Dendritic cell treated with granulocyte-macrophage colony-stimulating factor and Interleukin-4, amounts not matched to agents 40 ng/mL and 50 ng/mL, for 4 days (primary cell): ENCODE results near the gene ALDH3B2.

ENCODE experiments used
- H3K27ac Mint-ChIP-seq: one replicate; pipeline ENCODE4 v1.8.0; 2022; ENCODE audit warnings: mild to moderate bottlenecking, mixed read lengths
- H3K27me3 Mint-ChIP-seq: one replicate; pipeline ENCODE4 v1.8.0; 2022; ENCODE audit warnings: mild to moderate bottlenecking, mixed read lengths
- H3K36me3 Mint-ChIP-seq: one replicate; pipeline ENCODE4 v1.8.0; 2022; ENCODE audit warnings: low read depth, mixed read lengths
- H3K4me1 Mint-ChIP-seq: one replicate; pipeline ENCODE4 v1.8.0; 2022; ENCODE audit warnings: low read depth, mixed read lengths
- H3K4me3 Mint-ChIP-seq: one replicate; pipeline ENCODE4 v1.8.0; 2022; ENCODE audit warnings: mild to moderate bottlenecking, moderate library complexity, mixed read lengths
- H3K9me3 Mint-ChIP-seq: one replicate; pipeline ENCODE4 v1.8.0; 2022; ENCODE audit warnings: mixed read lengths
- intact Hi-C: fragments of 100-400 bp; cut with micrococcal nuclease; formaldehyde crosslinking; loops from one replicate; pipeline ENCODE4 v1.15.0; 2022

ALDH3B2 gene

DNA sequence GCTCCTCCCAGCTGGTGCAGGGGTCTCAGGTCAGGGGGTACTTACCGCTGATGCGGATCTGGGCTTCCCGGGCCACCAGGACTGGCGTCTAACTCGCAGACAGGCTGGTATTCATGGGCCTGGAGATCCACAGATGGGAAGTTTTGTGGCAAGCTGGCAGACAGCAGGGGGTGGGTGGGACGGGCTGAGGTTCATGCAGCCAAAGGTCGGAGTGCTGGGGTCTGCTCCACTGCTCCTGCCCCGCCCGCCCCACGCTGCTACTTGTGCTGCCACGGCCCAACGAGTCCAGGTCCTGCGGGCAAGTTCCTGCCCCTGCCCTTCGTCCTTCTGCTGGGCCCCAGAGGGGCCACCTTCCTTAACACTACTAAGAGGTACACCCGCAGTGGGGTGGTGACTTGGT is 27.0 kb downstream of the ALDH3B2 start:
- peaks cover 46% of the 10 kb centered on the region for H3K27me3 Mint-ChIP-seq
- peaks cover 7% of the 10 kb centered on the region for H3K9me3 Mint-ChIP-seq
- peak overlapping the region; percentile 27 for H3K27ac Mint-ChIP-seq
- intact Hi-C loops = loop anchor here (10.0 kb wide), 1 partner anchor 57 kb away; no protein-coding TSS in a partner anchor
- peaks cover 49% of the 10 kb centered on the region for H3K4me1 Mint-ChIP-seq
- no peaks in the 10 kb centered on the region for H3K36me3 Mint-ChIP-seq
- no peak overlapping the region for H3K4me3 Mint-ChIP-seq

DNA sequence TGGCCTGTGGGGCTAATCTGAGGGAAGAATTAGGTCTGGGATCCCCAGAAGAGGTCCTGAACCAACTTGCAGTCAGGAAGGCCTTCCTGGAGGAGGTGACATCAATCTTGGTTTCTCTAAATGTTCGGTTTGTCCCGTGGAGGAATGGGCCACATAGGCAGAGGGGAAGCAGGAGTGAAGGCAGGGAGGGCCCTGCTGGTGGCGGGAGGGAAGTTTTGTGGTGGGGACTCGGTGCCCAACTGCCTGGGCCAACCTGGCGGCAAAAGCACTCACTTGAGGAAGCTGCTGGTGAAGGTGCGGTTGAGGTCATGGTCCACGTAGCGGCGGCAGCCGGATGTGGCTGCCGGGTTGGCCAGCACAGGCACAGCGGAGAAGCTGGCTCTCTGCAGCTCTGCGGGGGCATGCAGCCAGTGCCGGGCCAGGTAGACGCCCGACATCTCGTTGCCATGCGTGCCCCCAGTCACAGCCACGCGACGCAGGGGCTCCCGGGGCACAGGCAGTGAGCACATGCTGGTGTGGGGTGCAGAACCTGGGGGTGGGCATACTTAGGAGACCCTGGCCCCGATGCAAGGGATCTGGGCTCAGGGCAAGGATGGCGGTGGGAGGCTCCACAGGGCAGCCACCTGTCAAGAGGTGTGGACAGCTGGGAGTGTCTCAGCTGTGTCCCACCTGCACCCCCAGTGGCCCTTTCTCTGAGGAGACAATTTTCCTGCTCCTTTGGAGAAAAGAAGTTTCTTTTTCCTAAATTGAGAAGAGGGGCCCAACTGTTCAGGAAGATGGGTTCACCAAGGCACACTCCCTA is 27.7 kb downstream of the ALDH3B2 start:
- intact Hi-C loops = loop anchor here (10.0 kb wide), 1 partner anchor 58 kb away; no protein-coding TSS in a partner anchor
- no peak overlapping the region for H3K4me3 Mint-ChIP-seq
- H3K27me3 Mint-ChIP-seq = peaks cover 46% of the 10 kb centered on the region
- no peak overlapping the region for H3K27ac Mint-ChIP-seq
- H3K36me3 Mint-ChIP-seq = no peaks in the 10 kb centered on the region
- H3K4me1 Mint-ChIP-seq = peaks cover 53% of the 10 kb centered on the region
- peaks cover 7% of the 10 kb centered on the region for H3K9me3 Mint-ChIP-seq

DNA sequence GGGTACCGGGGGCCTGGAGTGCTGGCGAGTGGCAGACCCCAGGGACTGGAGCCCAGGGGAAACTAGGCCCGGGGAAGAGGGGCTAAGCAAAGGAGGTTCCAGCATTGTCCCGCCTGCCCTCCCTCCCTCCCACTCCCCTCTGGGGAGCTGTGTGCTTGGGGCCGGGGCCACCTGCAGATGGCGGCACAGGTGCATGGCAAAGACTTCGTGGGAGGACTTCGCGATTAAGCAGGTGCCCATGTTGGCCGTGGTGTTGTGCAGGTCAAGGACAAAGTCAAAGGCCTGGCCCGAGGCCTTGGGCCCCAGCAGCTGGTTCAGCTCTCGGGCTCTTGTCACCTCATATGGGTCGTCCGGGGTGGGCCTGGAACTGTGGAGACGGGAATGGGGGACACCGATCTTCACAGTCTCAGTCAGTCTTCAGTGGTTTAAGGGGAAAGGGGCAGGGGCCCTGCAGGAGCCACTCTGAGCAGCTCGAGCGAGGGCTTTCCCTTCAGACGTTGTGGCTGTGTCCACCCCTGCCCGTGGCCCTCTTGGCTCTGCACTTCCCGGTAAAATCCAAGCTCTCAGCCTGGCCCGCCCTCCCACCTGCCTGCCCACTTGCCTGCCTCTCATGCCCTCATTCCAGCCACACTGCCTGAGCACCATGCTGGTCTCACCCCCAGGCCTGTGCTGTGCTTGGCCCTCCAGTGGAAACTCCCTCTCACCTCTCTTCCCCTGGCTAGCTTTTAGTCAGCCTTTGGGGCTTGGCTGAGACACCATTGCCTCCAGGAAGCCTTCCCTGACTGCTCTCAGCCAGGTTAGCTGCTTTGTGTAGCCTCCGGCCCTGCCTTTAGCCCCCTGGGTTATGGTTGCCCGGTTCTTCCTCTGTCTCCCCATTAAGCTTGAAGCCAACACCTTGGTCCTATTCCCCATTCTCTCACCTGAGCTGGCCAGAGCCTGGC is 28.6 kb downstream of the ALDH3B2 start:
- peaks cover 7% of the 10 kb centered on the region for H3K9me3 Mint-ChIP-seq
- intact Hi-C loops = loop anchor here (10.0 kb wide), 1 partner anchor 59 kb away; no protein-coding TSS in a partner anchor
- H3K36me3 Mint-ChIP-seq = no peaks in the 10 kb centered on the region
- peaks cover 52% of the 10 kb centered on the region for H3K4me1 Mint-ChIP-seq
- H3K27me3 Mint-ChIP-seq = peaks cover 47% of the 10 kb centered on the region
- no peak overlapping the region for H3K4me3 Mint-ChIP-seq
- no peak overlapping the region for H3K27ac Mint-ChIP-seq

DNA sequence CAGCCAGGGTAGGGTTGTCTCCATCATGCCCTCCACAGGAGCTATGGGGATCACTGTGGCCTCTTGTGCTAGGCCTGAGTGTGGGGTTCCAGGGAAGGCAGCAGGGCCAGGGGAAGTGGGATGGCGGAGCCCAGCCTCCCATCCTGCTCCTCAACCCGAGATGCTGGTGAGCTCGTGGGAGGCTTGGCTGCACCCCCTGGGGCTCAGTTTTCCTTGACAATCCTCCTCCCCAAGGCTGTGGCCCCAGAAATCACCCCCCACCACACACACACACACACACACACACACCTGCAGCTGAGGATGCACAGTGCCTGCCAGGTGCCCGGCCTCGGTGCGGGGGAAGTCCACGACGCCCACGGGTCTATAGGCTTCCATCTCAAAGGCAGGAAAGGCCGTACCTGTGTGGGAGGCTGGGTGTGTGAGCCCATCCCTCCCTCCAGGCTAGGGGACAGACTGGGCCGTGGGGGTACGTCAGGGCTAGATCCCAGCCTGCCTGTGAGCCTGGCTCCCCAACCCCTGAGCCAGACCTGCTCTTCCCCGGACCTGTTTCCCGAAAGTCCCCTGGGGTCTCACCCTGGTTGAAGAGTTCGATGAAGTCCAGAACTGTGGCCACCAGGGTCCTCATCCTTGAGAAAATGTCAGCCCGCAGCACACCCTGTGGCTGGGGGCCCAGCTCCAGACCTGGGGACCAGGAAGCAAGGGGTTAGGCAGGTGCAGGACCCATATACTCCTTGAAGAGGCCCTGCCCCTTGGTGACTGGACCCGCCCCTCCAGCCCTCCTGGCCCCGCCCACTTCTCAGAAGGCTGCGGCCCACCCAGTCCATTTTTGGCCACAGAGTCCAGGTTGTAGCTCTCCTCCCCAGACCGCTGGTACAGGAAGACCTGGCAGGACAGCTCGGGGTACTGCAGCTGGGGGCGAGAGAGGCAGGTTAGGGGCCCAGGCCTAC is 29.7 kb downstream of the ALDH3B2 start:
- intact Hi-C loops = loop anchor here (10.0 kb wide), 1 partner anchor 60 kb away; no protein-coding TSS in a partner anchor
- peaks cover 41% of the 10 kb centered on the region for H3K4me1 Mint-ChIP-seq
- H3K9me3 Mint-ChIP-seq = peaks cover 7% of the 10 kb centered on the region
- H3K27ac Mint-ChIP-seq = no peak overlapping the region
- H3K4me3 Mint-ChIP-seq = no peak overlapping the region
- H3K27me3 Mint-ChIP-seq = peaks cover 50% of the 10 kb centered on the region
- H3K36me3 Mint-ChIP-seq = no peaks in the 10 kb centered on the region

DNA sequence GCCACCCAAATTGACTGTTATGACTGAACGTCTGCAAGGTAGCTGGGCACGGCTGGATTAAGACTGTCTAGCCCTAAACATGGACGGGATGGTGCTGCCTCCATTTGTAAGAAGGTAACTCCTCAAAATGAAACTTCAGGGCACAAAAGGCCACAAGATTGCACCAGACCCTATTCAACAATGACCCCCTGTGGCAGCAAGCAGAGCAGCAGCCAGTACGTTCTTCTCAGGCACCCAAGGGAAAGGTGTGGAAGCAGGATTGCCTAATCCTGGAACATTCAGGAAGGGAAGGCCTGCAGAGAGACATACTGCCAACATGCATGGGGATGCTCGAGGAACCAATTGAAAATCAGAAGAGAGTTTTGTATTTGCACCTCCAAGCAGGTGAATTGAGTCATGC is 30.4 kb downstream of the ALDH3B2 start:
- no peak overlapping the region for H3K27ac Mint-ChIP-seq

DNA sequence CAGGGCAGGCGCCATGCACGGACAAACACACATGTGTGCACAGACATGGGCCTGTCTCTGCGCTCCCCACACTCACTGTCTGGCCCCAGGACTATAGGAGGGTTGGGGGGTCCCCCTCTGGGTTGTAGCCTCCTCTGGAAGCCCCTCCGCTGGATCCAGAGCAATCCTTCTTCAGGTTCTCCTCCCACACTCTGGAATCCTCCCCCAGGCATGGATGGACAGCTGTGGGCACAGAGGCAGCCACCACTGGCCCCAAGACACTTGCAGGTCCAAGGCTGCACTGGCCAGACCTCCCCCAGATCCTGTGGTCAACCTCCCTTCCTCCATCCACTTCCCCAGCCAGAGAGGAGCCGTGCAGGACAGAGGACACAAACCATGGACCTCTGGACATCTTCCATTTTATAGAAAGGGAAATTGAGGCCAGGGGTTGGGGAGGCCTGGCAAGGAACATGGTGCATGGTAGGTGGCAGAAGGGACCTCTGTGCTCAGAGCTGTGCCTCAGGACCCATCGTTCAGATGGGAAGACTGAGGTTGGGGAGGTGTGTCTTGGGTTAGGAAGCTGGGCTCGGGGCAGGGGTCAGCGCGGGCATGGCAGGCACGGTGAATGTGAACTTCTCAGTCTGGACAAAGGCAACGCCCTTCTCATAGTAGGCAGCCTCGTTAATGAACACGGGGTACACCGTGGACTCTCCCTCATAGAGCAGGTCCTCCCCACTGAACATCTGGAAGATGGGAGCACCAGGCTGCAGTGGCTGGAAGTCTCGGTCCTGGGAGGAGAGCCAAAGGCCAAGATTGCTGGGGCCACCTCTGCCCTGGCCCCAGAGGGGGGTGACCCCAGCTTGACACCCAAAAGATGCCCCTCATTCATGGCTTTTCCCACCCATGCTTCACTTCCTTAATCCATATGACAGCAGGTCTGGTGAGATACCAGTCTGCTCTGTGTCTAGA is 32.0 kb downstream of the ALDH3B2 start:
- peaks cover 33% of the 10 kb centered on the region for H3K27me3 Mint-ChIP-seq
- no peak overlapping the region for H3K4me3 Mint-ChIP-seq
- H3K4me1 Mint-ChIP-seq = peaks cover 20% of the 10 kb centered on the region
- intact Hi-C loops = loop anchor here (10.0 kb wide), 1 partner anchor 62 kb away; no protein-coding TSS in a partner anchor
- no peaks in the 10 kb centered on the region for H3K36me3 Mint-ChIP-seq
- H3K27ac Mint-ChIP-seq = no peak overlapping the region
- H3K9me3 Mint-ChIP-seq = peaks cover 7% of the 10 kb centered on the region

More for the DNA sequence above, 30.4 kb downstream of the ALDH3B2 start:
- peaks cover 34% of the 10 kb centered on the region for H3K4me1 Mint-ChIP-seq
- peaks cover 7% of the 10 kb centered on the region for H3K9me3 Mint-ChIP-seq
- no peak overlapping the region for H3K4me3 Mint-ChIP-seq
- H3K36me3 Mint-ChIP-seq = no peaks in the 10 kb centered on the region
- intact Hi-C loops = loop anchor here (10.0 kb wide), 1 partner anchor 61 kb away; no protein-coding TSS in a partner anchor
- H3K27me3 Mint-ChIP-seq = peaks cover 49% of the 10 kb centered on the region

DNA sequence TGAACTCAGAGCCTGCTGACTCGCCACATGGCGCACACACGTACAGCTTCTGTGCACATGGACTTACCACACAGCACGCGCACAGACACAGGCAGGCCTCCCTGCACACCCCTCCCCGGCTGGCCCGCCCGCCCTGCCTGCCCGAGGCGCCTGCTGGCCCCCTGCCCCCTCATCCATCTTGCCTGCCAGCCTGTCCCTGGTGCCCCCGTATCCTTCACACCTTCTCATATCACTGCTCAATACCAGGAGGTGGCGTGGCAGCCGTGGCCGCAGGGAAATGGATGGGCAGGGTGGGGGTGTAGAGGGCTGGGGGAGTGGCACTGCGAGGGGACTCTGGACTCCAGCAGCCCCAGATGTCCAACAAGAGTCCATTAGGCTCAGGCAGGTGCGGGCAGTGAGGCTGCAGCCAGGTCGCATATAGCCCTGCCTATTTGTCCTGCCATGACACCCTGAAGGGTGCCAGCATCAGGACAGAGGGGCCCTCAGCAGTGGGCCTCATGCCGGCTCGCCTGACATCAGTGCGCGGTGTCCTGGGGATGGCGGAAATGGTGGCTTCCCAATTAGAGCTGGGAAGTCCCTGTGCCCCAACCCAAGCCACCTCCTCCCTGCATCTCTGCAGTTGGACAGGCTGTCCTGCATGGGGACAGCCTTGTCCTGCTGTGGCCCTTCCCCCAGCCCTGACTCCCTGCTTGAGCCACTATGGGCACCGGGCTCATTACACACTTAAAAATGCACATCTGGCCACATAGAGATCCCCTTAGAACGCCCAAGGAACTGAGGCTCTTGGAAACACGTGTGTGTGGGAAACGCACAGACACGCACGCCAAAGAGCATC is 32.9 kb downstream of the ALDH3B2 start:
- Mint-ChIP-seq H3K4me3 (no peak overlapping the region), H3K36me3 (no peaks in the 10 kb centered on the region), H3K27ac (no peak overlapping the region), H3K9me3 (peaks cover 7% of the 10 kb centered on the region), H3K4me1 (peaks cover 18% of the 10 kb centered on the region), H3K27me3 (peaks cover 24% of the 10 kb centered on the region)
- intact Hi-C loops = loop anchor here (10.0 kb wide), 1 partner anchor 63 kb away; no protein-coding TSS in a partner anchor

DNA sequence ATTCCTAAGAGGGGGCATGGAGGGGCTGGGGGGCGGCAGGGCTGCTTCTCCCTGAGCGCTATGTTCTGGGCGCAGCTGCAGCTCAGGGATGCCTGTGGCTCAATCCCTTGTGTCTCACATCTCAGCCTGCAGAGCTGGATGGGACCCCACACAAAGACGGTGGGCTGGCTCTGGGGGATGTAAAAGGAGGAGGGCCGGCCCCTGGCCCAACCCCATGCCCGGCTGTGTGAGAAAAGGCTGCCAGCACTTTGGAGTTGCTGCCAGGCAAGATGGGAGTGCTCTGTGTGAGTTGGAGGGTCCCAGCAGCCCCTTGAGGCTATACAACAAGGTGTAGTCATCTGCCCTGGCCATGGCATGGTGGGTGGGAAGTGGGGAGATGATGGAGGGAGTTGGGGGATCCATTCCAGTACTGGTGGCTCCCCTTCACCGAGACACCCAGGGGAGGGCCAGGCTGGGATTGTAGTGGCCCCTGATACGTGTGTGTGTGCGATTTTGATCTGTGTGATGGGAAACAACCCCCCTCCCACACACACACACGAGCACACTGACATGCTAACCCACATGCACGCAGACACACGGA is 33.6 kb downstream of the ALDH3B2 start:
- H3K4me1 Mint-ChIP-seq = peaks cover 14% of the 10 kb centered on the region
- no peak overlapping the region for H3K4me3 Mint-ChIP-seq
- peaks cover 18% of the 10 kb centered on the region for H3K27me3 Mint-ChIP-seq
- intact Hi-C loops = loop anchor here (10.0 kb wide), 1 partner anchor 64 kb away; no protein-coding TSS in a partner anchor
- H3K27ac Mint-ChIP-seq = no peak overlapping the region
- peaks cover 7% of the 10 kb centered on the region for H3K9me3 Mint-ChIP-seq
- no peaks in the 10 kb centered on the region for H3K36me3 Mint-ChIP-seq

DNA sequence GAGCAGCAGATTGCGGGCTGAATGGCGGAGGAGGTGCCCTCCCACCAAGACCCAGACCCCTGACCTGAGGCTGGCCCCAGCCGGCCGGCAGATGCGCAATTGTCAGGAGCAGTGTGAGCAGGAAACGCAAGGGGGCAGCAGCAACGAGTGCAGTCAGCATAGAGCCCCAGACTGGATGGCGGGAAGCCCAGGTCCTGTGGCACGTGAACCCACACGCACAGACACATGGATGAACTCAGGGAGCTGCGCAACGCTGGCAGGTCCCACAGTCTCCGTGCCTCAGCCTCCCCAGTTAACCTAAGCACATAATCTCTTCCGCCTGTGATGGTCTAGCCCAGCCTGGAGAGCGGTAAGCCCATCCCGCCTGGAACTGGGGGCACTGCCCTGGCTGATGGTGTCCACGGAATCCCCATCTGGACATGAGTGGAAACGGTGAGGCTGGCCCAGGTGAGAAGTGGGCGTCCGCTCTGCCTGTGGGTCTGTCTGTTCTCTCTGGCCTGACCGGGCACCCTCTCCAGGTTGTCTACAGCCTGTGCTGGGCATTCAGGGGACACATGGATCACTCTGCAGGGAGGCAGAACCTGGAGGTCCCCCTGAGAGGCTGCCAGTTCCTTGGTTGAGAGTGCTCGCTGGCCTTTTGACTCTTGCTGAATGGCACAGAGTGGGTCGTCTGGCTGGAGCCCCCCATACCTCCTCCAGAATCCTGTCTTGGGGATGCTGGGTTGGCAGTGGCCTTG is 34.2 kb downstream of the ALDH3B2 start:
- Mint-ChIP-seq H3K4me1 (peaks cover 14% of the 10 kb centered on the region), H3K9me3 (peaks cover 7% of the 10 kb centered on the region), H3K27ac (no peak overlapping the region), H3K36me3 (no peaks in the 10 kb centered on the region), H3K4me3 (no peak overlapping the region), H3K27me3 (peaks cover 18% of the 10 kb centered on the region)
- intact Hi-C loops = loop anchor here (10.0 kb wide), 1 partner anchor 65 kb away; no protein-coding TSS in a partner anchor

DNA sequence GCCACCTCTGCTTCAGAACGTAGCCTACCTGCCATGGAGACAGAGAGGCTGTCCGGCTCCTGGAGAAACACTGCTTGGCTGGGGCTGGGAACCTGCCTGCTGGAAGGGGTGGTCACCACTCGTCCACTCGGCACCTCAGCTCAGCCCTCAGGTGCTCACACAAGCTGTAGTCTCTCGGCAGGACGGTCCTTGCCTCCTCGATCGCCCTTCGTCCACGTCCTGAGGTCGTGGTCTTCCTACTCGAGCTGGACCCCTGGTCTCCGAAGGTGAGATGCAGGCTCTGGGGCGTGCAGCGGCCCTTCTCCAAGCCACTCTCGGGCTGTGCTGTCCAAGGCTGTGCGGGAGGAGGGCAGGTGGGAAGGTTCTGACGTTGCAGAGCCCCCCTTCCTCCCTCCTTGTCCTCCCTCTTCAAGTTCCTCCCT is 35.0 kb downstream of the ALDH3B2 start, which contains the start of gene TBX10:
Gene TBX10, minus strand, starts transcription at position 326 of the 422 bp plus-strand sequence. Its CDS starts 291 bp downstream, at position 35.
- no peak within 1 kb of the TSS for H3K4me3 Mint-ChIP-seq
- H3K4me1 Mint-ChIP-seq = peaks cover 14% of the 10 kb centered on the region
- H3K27me3 Mint-ChIP-seq = peaks cover 18% of the 10 kb centered on the region
- intact Hi-C loops = no loop called here
- H3K27ac Mint-ChIP-seq = no peak within 1 kb of the TSS
- no peaks in the 10 kb centered on the region for H3K36me3 Mint-ChIP-seq
- peaks cover 7% of the 10 kb centered on the region for H3K9me3 Mint-ChIP-seq
